Stimulated activated CD8-positive, alpha-beta memory T cell treated with anti-CD3 and anti-CD28 coated beads, Interleukin-15, amount 100 ng/mL, for 24 hours (primary cell): ENCODE results near the gene MAP2K5.

Experiments
- DNase-seq: peaks from one replicate; pipeline ENCODE4 v3.0.0-alpha.2; 2020; ENCODE audit warnings: low read depth

Gene MAP2K5

GRCh38 chr15:67521783-67522568, 20.5 kb upstream of the MAP2K5 start:
- no peak for DNase-seq

GRCh38 chr15:67523330-67523729, 19.2 kb upstream of the MAP2K5 start:
- no peak for DNase-seq

- no peak for DNase-seq
These were observed 18.3 kb upstream of the MAP2K5 start for GRCh38 chr15:67524235-67524634.

GRCh38 chr15:67528513-67528912, 14.0 kb upstream of the MAP2K5 start:
- no peak for DNase-seq

- DNase-seq, result no peak
These were observed 11.1 kb upstream of the MAP2K5 start for GRCh38 chr15:67531379-67531914.

GRCh38 chr15:67533873-67534272, 8.6 kb upstream of the MAP2K5 start:
- no peak for DNase-seq

- no peak for DNase-seq
These were observed 8.1 kb upstream of the MAP2K5 start for GRCh38 chr15:67534360-67534759.

GRCh38 chr15:67537771-67538170, 4.7 kb upstream of the MAP2K5 start:
- DNase-seq, result no peak

- DNase-seq, result no peak
These were observed 830 bp downstream of the MAP2K5 start for GRCh38 chr15:67543348-67543718.

GRCh38 chr15:67544475-67544874, 2.0 kb downstream of the MAP2K5 start:
- DNase-seq, result no peak

- no peak for DNase-seq
These were observed 3.4 kb downstream of the MAP2K5 start for GRCh38 chr15:67545864-67546263.

- no peak for DNase-seq
These were observed 4.6 kb downstream of the MAP2K5 start for GRCh38 chr15:67547064-67547463.

- DNase-seq, result no peak
These were observed 5.3 kb downstream of the MAP2K5 start for GRCh38 chr15:67547836-67548235.

GRCh38 chr15:67548236-67548852, 5.8 kb downstream of the MAP2K5 start:
- DNase-seq, result no peak

GRCh38 chr15:67548862-67549651, 6.6 kb downstream of the MAP2K5 start:
- DNase-seq, result no peak

GRCh38 chr15:67549736-67550135, 7.2 kb downstream of the MAP2K5 start:
- no peak for DNase-seq

- no peak for DNase-seq
These were observed 8.0 kb downstream of the MAP2K5 start for GRCh38 chr15:67550522-67550921.

- no peak for DNase-seq
These were observed 8.8 kb downstream of the MAP2K5 start for GRCh38 chr15:67551207-67551743.

- no peak for DNase-seq
These were observed 12.1 kb downstream of the MAP2K5 start for GRCh38 chr15:67554580-67554979.

GRCh38 chr15:67556976-67557570, 14.6 kb downstream of the MAP2K5 start:
- DNase-seq, result no peak

- no peak for DNase-seq
These were observed 16.0 kb downstream of the MAP2K5 start for GRCh38 chr15:67558502-67558901.

GRCh38 chr15:67559158-67559557, 16.7 kb downstream of the MAP2K5 start:
- DNase-seq, result no peak
